Measurements from ENCODE around the gene ASCC3.

- TF ChIP-seq EP300 (IDR thresholded peaks at IDR 0.05): no peak
- TF ChIP-seq CTCF (IDR thresholded peaks at IDR 0.05): no peak
- TF ChIP-seq POLR2AphosphoS5 (IDR thresholded peaks at IDR 0.05): no peak
- TF ChIP-seq POLR2A (IDR thresholded peaks at IDR 0.05): no peak
These were observed 105.5 kb downstream of the ASCC3 start for GRCh38 chr6:100775667-100776066.
